Smooth muscle cell (in vitro differentiated cells): ENCODE measurements around the gene ASIC2. TPM values are rescaled to one million over a fixed set of nuclear protein-coding genes. Genes with fewer than 3 reads are reported as not detected.
"Not testable (repeated sequence)": the region's sequence is repeated elsewhere in the genome, so short reads cannot be mapped to it uniquely, and the experiment has no call there.

Experiments used
- DNase-seq: peaks from one replicate; lab custom pipeline; 2025; ENCODE audit not compliant: unreplicated experiment; lab: John Stamatoyannopoulos, UW
- H2AFZ ChIP-seq: fragments of 200-600 bp; sonication (generic); 2 replicates; pipeline ENCODE4 v1.6.0; 2016; ENCODE audit warnings: antibody characterized with exemption, low read depth, mild to moderate bottlenecking
- H3F3A ChIP-seq: fragments of 200-600 bp; sonication (generic); 2 replicates; pipeline ENCODE4 v1.6.0; 2017; ENCODE audit warnings: antibody characterized with exemption, low read depth
- H3K27ac ChIP-seq: fragments of 200-600 bp; sonication (generic); 2 replicates; pipeline ENCODE4 v1.5.1; 2016; ENCODE audit warnings: low read depth, mild to moderate bottlenecking
- H3K27me3 ChIP-seq: fragments of 200-600 bp; sonication (generic); 2 replicates; pipeline ENCODE4 v1.6.1; 2016; ENCODE audit warnings: low read depth, mild to moderate bottlenecking
- H3K36me3 ChIP-seq: fragments of 200-600 bp; sonication (generic); 2 replicates; pipeline ENCODE4 v1.5.1; 2016; ENCODE audit warnings: low read depth
- H3K4me1 ChIP-seq: fragments of 200-600 bp; sonication (generic); 2 replicates; pipeline ENCODE4 v1.5.1; 2016; ENCODE audit warnings: low read depth
- H3K4me2 ChIP-seq: fragments of 200-600 bp; sonication (generic); 2 replicates; pipeline ENCODE4 v1.6.0; 2016; ENCODE audit warnings: mild to moderate bottlenecking
- H3K4me3 ChIP-seq: fragments of 200-600 bp; sonication (generic); 2 replicates; pipeline ENCODE4 v1.5.1; 2016; ENCODE audit warnings: mild to moderate bottlenecking
- H3K79me2 ChIP-seq: fragments of 200-600 bp; sonication (generic); 2 replicates; pipeline ENCODE4 v1.6.0; 2016; ENCODE audit warnings: low read depth, mild to moderate bottlenecking
- H3K9ac ChIP-seq: fragments of 200-600 bp; sonication (generic); 2 replicates; pipeline ENCODE4 v1.6.0; 2016; ENCODE audit warnings: low read depth
- H3K9me3 ChIP-seq: fragments of 200-600 bp; sonication (generic); replicated peaks from 2 replicates; pipeline ENCODE4 v1.5.1; 2016; ENCODE audit warnings: low read depth
- H4K20me1 ChIP-seq: fragments of 200-600 bp; sonication (generic); 2 replicates; pipeline ENCODE4 v1.6.0; 2016; ENCODE audit warnings: low read depth
- CTCF ChIP-seq: fragments of 200-600 bp; sonication (generic); IDR thresholded peaks from 2 replicates; pipeline ENCODE4 v1.5.1; 2017; ENCODE audit warnings: borderline replicate concordance, mild to moderate bottlenecking, antibody characterized with exemption; ENCODE audit not compliant: insufficient read depth, poor library complexity, severe bottlenecking
- WGBS: methylation state at CpG from one replicate; pipeline ENCODE4 v1.1.7; 2016; ENCODE audit warnings: low lambda C conversion rate; 5-methylcytosine and 5-hydroxymethylcytosine counted together
- polyA plus RNA-seq: library from polyadenylated mRNA; unstranded; fragments of >200 nt; fragmentation: Nextera tagmentation; extraction: Ambion mirVana; gene quantifications from 2 replicates; pipeline ENCODE4 v1.2.1, GENCODE V29; 2016
- total RNA-seq: library from RNA; depleted of rRNA; stranded (reverse); fragments of >200 nt; gene quantifications from 2 replicates; pipeline ENCODE4 v1.2.3, GENCODE V29; 2014

The ASIC2 gene
- total and polyA plus RNA-seq, 2 experiments from 2014 or later, result 0.18 to 0.23 TPM

GRCh38 chr17:32985050-32985756 is 307.9 kb downstream of the ASIC2 start:
- Histone ChIP-seq H3K27ac (no peak overlapping the region), H2AFZ (no peak overlapping the region), H3K4me3 (no peak overlapping the region), H3K27me3 (no peaks in the 10 kb centered on the region), H3K4me2 (no peak overlapping the region), H3K9me3 (no peaks in the 10 kb centered on the region), H3F3A (no peaks in the 10 kb centered on the region), H4K20me1 (no peaks in the 10 kb centered on the region), H3K36me3 (no peaks in the 10 kb centered on the region), H3K79me2 (no peaks in the 10 kb centered on the region), H3K9ac (no peak overlapping the region), H3K4me1 (no peaks in the 10 kb centered on the region)
- TF ChIP-seq CTCF, result no peak
- WGBS, result 78% methylated on average over 4 of the region's 4 CpGs
- no peak for DNase-seq

GRCh38 chr17:32981611-32982010 is 311.5 kb downstream of the ASIC2 start:
- not testable (repeated sequence) for H2AFZ ChIP-seq, H3K4me2 ChIP-seq, H3K79me2 ChIP-seq, H4K20me1 ChIP-seq, H3K9ac ChIP-seq, H3K9me3 ChIP-seq, H3K4me1 ChIP-seq, H3K36me3 ChIP-seq, H3F3A ChIP-seq, H3K27ac ChIP-seq, H3K27me3 ChIP-seq, H3K4me3 ChIP-seq, DNase-seq
- 100% methylated on average over 3 of the region's 3 CpGs for WGBS

- Histone ChIP-seq H3K27me3 (no peaks in the 10 kb centered on the region), H3K9ac (no peak overlapping the region), H3K36me3 (no peaks in the 10 kb centered on the region), H3K4me1 (no peaks in the 10 kb centered on the region), H3K4me3 (no peak overlapping the region), H3K4me2 (no peak overlapping the region), H3K9me3 (no peaks in the 10 kb centered on the region), H4K20me1 (no peaks in the 10 kb centered on the region), H3K27ac (no peak overlapping the region), H3F3A (no peaks in the 10 kb centered on the region), H2AFZ (no peak overlapping the region), H3K79me2 (no peaks in the 10 kb centered on the region)
- no peak for DNase-seq
- WGBS, result 74% methylated on average over 2 of the region's 2 CpGs
- no peak for TF ChIP-seq CTCF
These were observed 312.9 kb downstream of the ASIC2 start for GRCh38 chr17:32980230-32980629.

- WGBS, result 88% methylated on average over 1 of the region's 1 CpG
These were observed 316.5 kb downstream of the ASIC2 start for GRCh38 chr17:32976605-32977004.

More at GRCh38 chr17:32976605-32977004, 316.5 kb downstream of the ASIC2 start:
- no peak overlapping the region for H2AFZ ChIP-seq
- no peaks in the 10 kb centered on the region for H3F3A ChIP-seq
- no peaks in the 10 kb centered on the region for H4K20me1 ChIP-seq
- H3K9me3 ChIP-seq, result no peaks in the 10 kb centered on the region
- H3K36me3 ChIP-seq, result no peaks in the 10 kb centered on the region
- no peak for TF ChIP-seq CTCF
- no peaks in the 10 kb centered on the region for H3K27me3 ChIP-seq
- no peaks in the 10 kb centered on the region for H3K79me2 ChIP-seq
- no peak overlapping the region for H3K27ac ChIP-seq
- no peak for DNase-seq
- no peak overlapping the region for H3K4me2 ChIP-seq
- H3K9ac ChIP-seq, result no peak overlapping the region
- no peak overlapping the region for H3K4me3 ChIP-seq
- H3K4me1 ChIP-seq, result no peaks in the 10 kb centered on the region
